HG02970 (cell line): ENCODE results near the gene BAIAP2L1.

Source experiments
- ATAC-seq: cut with Tn5 transposase; IDR thresholded peaks from one replicate; pipeline ENCODE4 v1.9.1; 2021; ENCODE audit warnings: mild to moderate bottlenecking, moderate library complexity, moderate number of reproducible peaks; ENCODE audit not compliant: unreplicated experiment, low FRiP score

The BAIAP2L1 gene

GRCh38 chr7:98362517-98362916 is 38.4 kb downstream of the BAIAP2L1 start:
- ATAC-seq, result no peak

GRCh38 chr7:98360221-98361130 is 40.4 kb downstream of the BAIAP2L1 start:
- no peak for ATAC-seq

- no peak for ATAC-seq
Observed at GRCh38 chr7:98359395-98359794, 41.5 kb downstream of the BAIAP2L1 start.

GRCh38 chr7:98358706-98359105 is 42.2 kb downstream of the BAIAP2L1 start:
- ATAC-seq, result no peak

- ATAC-seq, result no peak
Observed at GRCh38 chr7:98357751-98358161, 43.1 kb downstream of the BAIAP2L1 start.

- no peak for ATAC-seq
Observed at GRCh38 chr7:98355250-98355538, 45.7 kb downstream of the BAIAP2L1 start.

- no peak for ATAC-seq
Observed at GRCh38 chr7:98354511-98355249, 46.2 kb downstream of the BAIAP2L1 start.

GRCh38 chr7:98354052-98354451 is 46.8 kb downstream of the BAIAP2L1 start:
- no peak for ATAC-seq

GRCh38 chr7:98352621-98353020 is 48.3 kb downstream of the BAIAP2L1 start:
- ATAC-seq, result no peak

GRCh38 chr7:98351136-98351535 is 49.8 kb downstream of the BAIAP2L1 start:
- no peak for ATAC-seq

GRCh38 chr7:98348726-98349474 is 52.0 kb downstream of the BAIAP2L1 start:
- ATAC-seq, result no peak

- ATAC-seq, result no peak
Observed at GRCh38 chr7:98346515-98347069, 54.3 kb downstream of the BAIAP2L1 start.

- ATAC-seq, result no peak
Observed at GRCh38 chr7:98341106-98341505, 59.8 kb downstream of the BAIAP2L1 start.

- no peak for ATAC-seq
Observed at GRCh38 chr7:98339043-98339442, 61.8 kb downstream of the BAIAP2L1 start.

- ATAC-seq, result no peak
Observed at GRCh38 chr7:98338441-98338840, 62.4 kb downstream of the BAIAP2L1 start.

- no peak for ATAC-seq
Observed at GRCh38 chr7:98335411-98335977, 65.4 kb downstream of the BAIAP2L1 start.

- ATAC-seq, result no peak
Observed at GRCh38 chr7:98334081-98334480, 66.8 kb downstream of the BAIAP2L1 start.

- no peak for ATAC-seq
Observed at GRCh38 chr7:98330926-98331529, 69.9 kb downstream of the BAIAP2L1 start.

- no peak for ATAC-seq
Observed at GRCh38 chr7:98329791-98330373, 71.0 kb downstream of the BAIAP2L1 start.
